DND-41 (cell line): ENCODE results near the gene IMPG1.

Experiments used
- EZH2 ChIP-seq: IDR thresholded peaks from 3 replicates; pipeline ENCODE4 v1.6.1; 2012; ENCODE audit warnings: borderline replicate concordance, low read depth, mild to moderate bottlenecking, moderate library complexity, low read length, inconsistent platforms; ENCODE audit not compliant: severe bottlenecking
- TF ChIP-seq, protein P1 (sequence below): IDR thresholded peaks from 2 replicates; pipeline ENCODE4 v1.5.1; 2012; ENCODE audit warnings: borderline replicate concordance, low read length, moderate library complexity, mild to moderate bottlenecking; ENCODE audit not compliant: poor library complexity, severe bottlenecking; ENCODE audit errors: extremely low read depth

- no peak for TF ChIP-seq EZH2
- TF ChIP-seq, protein P1, sequence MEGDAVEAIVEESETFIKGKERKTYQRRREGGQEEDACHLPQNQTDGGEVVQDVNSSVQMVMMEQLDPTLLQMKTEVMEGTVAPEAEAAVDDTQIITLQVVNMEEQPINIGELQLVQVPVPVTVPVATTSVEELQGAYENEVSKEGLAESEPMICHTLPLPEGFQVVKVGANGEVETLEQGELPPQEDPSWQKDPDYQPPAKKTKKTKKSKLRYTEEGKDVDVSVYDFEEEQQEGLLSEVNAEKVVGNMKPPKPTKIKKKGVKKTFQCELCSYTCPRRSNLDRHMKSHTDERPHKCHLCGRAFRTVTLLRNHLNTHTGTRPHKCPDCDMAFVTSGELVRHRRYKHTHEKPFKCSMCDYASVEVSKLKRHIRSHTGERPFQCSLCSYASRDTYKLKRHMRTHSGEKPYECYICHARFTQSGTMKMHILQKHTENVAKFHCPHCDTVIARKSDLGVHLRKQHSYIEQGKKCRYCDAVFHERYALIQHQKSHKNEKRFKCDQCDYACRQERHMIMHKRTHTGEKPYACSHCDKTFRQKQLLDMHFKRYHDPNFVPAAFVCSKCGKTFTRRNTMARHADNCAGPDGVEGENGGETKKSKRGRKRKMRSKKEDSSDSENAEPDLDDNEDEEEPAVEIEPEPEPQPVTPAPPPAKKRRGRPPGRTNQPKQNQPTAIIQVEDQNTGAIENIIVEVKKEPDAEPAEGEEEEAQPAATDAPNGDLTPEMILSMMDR = no peak
Measured at GRCh38 chr6:75880305-75880704, 192.2 kb downstream of the IMPG1 start.
